Effector CD4-positive, alpha-beta T cell (primary cell): Measurements from ENCODE around the gene TENM4.

Source experiments
- DNase-seq: peaks from one replicate; pipeline ENCODE4 v3.0.0-alpha.2; 2020

TENM4 gene

DNA sequence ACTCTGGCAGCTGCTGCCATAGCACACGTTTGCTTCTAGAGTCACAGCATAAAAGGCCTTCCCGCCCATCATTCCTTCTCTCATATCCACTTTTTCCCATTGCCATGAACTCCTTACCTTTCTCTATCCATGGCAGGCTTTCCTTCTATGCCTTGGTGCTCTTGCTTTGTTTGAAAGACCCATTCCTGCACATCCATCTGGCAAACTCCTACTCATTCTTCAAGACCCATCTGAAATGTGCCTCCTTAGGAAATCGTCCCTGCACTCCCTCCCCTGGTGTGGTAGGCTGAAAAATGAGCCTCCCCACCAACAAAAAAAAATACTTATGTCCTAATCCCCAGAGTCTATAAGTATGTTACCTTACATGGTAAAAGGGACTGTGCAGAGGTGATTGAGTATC is 100.3 kb downstream of the TENM4 start:
- no peak for DNase-seq

DNA sequence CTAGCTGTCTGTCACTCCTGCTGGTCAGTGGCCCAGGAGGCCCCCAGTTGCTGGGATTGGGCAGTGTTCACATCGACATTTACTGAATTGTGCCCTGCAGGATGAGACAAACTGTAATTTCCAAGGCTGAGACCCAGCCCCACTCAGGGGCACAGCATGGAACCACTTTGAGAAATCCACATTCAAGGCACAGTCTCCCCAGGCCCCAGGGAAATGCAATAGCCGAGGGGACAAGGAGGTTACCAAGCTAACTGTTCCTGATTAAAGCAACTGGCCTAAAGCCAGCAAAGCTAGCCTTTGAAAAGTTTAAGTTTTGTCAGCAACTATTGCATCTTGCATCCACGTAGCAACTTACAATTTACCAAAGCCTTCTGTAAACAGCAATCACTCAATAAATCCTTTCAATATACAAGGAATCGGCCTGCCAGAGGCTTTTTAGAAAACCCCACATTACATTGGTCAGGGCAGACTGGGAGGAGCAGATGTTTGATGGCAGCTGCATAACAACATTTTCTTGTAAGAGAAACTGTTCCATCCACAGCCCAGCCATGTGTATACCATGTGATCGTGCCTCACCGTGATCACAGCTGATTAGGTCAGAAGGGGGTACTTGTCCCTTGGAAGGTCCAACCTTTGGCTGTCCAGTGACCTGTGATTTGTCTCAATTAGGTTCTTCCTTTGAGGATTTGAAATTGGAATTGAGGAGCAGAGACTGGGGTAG is 103.9 kb downstream of the TENM4 start:
- no peak for DNase-seq

DNA sequence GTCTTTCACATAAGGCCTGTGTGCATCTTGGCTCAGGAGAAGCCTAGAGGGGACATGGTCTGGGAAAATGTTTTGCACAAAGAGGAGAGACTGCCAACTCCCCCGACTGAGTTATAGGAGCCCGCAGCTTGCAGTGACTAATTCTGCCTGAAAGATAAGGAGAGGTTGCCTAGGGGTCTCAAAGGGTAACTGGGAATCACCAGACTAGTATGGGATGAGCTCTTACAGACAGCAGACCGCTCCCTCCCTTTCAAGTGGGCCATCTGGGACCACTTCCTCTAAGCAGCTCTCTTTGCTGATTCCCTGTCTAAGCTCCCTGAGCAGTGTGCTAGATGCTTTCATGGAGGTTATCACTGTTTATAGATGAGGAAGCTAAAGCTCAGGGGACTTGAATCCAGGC is 105.1 kb downstream of the TENM4 start:
- no peak for DNase-seq

DNA sequence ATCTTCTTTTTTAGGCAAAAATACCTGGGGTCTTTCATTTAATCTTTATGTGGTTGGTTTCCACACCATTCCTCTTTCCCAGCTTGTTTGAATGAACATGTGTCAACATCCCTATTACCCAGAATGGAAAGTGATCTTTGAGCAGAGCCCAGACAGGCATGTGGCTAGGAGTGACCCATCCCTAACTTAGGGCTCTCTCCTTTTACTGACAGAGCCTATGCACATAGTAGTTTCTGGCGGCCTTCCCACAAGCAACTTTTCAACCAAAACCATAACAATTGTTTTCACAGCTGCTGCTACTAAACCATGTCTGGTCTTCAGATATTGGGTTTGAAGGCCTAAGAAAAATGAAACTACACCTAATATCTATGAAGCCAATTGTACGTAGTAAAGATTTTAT is 107.5 kb downstream of the TENM4 start:
- no peak for DNase-seq

DNA sequence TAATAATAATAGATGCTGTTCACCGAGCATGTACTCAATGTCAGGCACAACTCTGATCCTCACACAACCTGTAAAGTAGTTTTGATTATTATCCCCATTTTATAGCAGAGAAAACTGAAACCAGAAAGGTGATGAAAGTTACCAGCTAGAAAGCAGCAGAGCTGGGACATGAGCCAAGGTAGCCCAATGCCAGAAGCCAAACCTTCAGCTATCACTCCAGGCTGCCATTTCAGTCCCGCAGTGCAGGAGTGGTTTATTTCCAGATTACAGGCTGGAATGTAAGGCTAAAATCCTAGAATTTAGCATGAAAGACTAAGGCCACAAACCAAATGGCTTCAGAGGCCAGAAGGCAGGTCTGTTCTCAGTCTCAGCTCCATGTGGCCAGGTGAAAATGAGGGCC is 108.8 kb downstream of the TENM4 start:
- no peak for DNase-seq

DNA sequence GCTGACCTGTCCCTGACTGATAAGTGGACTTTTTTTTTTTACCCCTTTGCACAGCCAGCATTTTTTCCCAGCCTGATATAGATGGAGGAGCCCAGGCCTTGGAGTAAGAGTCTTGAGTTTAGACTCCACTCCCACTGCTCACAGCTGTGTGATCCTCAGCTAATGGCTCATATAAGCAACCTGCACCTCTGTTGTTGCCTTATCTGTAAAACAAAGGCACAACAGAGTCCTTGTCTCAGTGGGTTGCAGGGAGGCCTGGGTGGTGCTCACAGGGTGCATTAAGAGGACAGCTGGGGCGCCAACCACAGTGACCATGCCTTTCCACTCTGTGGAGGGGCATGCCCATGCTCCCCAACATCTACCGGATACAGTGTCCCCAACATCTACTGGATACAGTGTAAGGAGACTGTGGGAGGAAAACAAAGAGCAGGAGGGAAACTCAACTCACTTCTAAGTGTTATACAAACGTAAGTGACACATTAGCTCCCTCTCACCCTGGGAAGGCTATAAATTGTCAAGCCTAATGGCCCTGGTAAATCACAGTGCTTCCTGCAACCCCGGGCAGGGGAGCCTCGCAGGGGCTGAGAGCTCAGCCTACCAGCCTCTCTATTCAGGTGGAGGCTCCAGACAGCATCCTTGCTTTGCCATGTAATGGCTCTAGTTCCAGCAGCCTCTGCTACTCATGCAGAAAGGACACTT is 109.5 kb downstream of the TENM4 start:
- no peak for DNase-seq

DNA sequence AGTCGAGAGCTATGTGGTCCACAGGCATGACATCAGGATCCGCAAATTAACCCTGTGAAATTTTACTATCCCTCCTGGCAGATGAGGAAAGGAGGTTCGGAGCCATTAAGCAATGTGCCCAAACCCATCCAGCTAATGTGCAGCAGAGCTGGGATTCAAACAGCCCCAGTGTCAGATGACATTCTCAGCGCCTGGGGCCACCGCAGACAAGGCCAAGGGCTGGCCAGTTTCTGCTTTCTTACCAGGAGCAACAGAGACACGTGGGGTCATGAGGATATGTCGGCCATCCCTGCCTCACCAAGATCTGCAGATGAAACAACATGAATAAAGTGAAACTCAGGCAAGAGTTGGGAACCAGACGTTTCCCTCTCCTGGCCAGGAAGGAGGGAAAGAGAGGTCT is 110.2 kb downstream of the TENM4 start:
- DNase-seq, result no peak

DNA sequence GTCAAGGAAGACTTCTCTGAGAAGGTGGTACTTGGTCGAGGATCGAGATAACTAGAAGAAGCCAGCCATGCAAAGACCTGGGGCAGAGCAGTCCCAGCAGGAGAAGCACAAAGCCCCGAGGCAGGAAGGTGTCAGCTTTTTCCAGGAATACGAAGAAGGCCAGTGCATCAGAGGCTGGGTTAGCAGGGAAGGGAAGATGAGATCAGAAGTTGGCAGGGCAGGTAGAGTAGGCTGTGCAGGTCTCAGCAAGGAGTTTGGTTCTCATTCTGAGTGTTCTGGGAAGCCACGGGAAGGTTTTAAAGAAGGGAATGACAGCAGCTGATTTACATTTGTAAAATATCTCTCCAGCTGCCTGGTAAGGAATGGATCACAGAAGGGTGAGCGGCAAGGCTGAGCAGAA is 111.3 kb downstream of the TENM4 start:
- no peak for DNase-seq

DNA sequence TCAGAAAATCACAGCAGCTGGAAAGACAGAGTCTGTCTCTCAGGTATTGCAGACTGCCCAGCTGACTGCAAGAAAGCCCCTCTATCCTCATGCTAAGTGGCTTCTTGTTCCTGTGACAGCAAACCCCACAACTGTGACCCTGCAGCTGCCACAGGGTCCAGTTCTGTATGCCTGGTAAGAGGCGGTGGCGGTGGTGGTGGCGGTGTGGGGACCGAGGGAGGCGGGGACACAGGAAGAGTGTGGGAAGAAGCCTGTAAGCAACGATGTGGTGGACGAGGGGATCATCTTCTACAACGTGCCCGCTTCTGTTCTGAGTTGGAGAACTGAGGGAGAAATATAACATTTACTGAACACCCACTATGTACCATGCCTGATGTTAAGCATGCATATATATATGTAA is 112.4 kb downstream of the TENM4 start:
- DNase-seq, result no peak

DNA sequence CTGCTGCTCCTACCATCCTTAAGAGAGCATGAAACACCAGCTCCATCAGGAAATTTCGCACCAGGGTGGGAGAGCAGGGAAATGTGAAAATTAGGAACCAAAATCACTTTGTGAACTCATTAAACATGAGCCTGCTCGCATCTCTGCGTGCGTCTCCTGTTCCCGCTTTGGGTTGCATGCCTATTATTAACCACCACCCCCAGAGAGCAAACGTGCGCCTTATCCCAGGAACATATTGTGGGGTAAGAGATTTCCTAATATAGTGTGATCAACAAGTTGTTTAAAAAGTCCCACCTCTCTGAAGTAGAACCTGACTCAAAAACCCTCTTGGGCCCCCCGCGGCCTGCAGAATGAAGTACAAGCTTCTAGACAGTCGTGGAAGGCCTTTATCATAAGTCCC is 115.0 kb downstream of the TENM4 start:
- no peak for DNase-seq

DNA sequence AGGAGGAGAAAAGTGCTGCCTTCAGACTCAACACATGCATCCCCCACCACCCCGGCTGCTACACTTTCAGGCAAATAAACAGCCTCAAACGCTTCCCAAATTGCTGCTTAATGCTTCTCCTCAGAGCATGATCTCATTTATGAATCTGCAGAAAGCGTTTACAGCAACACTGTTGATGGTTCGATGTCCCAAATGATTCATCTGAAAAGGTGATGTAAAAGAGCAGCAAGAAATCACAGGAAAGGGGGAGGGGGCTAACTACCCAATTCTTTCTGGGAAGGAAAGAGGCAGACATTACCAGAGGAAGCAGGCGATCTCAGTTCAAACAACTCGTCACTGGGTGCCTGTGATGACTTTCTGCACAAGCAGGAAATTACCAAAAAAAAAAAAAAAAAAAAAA is 119.6 kb downstream of the TENM4 start:
- DNase-seq, result no peak

DNA sequence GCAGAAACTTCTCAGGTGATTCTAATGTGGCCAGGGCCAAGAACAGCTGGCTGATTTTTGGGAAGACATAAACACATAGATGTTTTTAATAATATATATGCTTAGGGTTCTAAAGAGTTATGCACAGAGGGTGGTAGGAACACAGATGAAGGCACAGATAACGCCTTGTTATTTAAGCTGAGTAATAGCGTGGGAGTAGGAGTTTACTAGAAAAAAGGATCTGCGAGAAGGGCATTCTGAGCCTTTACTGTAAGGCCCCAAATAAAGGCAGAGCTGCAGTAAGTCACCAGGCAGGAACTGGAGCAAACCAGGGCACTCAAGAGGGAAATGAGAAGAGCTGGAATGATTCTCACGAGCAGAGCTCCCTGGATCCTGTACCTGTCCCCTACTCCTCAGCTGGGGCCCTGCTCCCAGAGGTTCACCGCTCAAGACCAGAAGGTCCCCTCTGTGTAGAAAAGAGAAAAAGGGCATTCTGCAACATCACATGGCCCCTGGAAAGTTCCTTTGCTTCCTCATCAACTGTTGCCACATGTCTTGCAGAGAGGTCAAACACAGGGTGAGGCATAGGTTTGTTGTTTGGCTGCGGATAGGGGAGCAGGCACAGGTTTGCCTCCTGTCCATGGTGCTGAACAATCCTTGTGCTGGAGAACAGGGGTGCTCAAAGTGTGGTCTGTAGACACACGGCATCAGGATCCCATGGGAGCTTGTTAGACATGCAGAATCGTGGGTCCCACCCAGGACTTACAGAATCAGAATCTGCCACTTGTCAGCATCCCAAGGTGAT is 125.7 kb downstream of the TENM4 start:
- DNase-seq, result no peak

DNA sequence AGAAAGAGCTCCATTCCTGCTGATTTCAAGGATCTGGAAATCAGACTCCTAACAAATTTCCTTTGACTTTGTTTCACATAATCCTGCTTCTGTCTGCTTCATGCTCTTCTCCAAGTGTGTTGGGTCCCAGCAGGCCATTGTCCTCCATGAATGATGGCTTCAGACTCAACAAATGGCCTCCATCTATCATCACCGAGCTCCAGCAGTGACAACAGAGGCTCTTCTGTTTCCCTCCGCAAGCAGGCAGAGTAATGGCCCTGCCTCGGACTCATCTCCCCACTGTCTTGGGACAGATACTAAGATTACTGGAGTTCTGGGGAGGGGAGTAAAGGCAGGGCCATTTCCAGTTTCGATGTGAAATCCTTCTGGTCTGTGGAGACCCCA is 127.3 kb downstream of the TENM4 start:
- no peak for DNase-seq

DNA sequence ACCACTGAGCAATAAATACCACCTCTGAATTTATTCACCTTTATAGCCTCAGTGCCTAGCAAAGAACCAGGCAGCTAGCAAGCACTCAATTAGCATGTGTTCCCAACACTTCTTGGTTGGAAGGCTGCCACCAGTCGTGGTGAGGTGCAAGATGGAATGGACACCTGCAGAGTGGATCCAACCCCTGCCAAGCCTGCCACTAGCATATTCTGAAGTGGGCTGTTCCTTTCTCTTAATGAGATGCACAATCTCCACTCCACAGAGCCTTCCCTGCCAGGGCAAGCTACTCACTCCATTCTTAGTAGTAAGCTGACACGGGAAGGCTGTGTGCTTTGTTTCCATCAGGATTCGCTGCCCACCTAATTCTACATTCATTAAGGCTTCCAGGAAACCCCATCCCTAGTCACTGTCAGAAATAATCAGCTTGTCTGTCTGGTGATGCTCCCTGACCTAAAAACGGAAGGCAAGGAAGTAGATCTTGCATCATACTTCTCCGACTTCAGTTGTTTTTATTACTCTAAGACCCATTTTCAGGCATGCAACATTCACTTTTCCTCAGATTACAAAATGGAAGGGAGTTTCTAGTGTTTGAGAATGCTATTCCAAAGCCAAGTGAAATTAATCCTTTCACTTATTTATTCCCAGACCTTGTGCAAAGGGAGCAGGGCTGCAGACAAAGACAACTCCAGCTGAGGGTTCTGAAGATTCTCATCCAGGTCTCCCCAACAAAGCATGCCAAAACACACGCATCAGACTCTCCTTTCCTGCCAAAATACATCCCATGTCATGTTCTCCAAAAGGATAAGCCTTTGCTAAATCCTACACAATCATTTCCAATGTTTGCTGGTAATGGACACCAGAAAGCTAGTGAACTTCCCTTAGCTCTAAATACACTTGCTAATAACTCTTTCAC is 128.0 kb downstream of the TENM4 start:
- no peak for DNase-seq

DNA sequence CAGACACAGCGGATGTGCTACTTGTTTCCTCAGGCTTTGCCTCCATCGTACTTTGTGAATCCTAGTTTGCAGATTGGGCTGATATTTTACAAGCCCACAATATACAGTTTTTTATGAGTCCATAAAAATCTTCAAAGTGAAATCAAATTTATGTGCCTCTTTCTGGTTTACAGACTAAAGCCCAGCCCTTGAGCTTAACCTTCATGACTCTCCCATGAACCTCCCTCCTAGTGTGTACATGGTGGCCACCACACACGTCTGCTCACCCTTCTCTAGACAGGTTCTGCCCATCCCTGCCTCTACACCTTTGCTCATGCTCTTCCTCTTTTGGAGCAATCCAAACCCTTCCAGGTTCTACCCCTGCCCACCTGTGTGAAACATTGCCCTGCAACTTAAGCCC is 129.4 kb downstream of the TENM4 start:
- no peak for DNase-seq

DNA sequence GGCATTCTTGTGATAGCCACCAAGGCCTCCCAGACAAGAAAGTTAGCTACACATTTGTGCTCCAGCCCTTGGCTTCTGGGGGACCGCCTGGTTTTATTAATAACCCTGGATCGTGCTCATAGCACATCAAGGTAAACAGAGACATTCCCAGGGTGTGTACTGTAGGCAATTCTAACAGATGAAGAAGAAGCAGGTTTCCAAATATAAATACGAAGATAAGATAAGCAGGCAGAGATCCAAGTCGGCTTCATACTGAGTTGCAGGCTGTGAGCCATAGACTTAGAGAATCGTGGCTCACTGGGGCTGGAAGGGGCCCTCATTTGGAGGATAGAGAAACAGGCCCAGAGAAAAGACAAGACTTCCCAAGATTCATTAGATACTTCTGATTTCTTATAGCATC is 131.4 kb downstream of the TENM4 start:
- DNase-seq, result no peak

DNA sequence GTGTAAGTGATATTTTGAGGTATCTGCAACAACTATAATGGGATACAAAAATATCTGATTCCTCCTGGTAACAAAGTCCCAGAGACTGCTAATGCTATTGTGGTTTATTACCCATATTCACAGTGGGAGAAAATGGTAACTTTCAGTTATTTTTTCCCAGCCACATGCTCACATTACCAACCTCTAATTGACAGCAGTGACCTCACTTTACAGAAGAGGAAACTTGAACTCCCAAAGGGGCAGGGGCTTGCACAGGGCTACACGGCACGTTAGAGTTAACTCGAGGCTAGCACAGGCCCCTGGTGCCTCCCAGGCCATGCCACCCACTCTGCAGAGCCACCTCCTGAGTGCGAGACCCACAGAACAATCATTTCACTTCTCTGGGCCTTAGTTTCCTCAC is 132.4 kb downstream of the TENM4 start:
- DNase-seq, result no peak

DNA sequence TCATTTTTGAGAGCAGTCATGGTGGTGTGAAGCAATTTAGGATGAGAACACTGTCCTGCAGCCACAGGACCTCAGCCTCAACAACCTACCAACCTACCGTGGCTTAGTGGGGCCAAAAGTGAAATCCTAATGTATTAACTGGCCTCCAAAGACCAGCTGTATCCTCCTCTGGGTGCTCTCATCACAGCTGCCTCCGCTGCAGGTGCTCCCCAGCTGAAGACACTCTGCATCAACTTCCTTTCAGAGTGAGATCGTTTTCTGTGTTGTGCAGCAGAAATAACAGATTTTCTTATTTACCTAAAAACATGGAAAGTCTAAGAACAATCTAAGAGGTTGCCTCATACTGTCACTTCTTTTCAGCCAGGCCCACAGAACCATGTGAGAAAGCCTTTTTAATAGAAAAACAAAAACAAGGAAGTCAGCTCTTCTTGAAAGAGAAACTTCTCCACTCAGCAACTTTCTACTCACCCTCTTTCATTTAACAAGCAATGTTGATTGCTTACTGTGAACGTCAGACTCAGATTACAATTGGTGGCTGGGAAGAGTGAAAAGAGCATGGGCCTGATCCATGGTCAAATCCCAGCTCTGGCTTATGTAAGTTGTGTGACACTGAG is 136.1 kb downstream of the TENM4 start:
- DNase-seq, result no peak

DNA sequence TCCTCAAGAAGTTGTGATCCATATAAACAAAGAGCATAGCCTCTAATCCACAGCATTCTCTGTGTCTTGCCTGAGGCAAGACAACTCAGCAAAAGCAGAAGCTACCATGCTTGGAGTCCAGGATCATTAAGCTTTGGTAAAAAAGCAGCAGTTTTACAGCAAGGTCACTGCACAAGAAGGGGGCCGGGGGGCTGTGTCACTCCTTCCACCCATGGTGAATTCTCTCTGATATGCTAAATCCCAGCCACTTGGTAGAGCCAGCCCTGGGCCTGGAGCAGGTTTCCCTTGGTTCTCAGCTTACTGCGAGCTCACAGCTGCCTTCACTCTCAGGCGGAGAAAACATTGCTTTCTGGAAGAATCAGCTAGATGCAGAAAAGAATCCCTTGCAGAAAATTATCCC is 144.7 kb downstream of the TENM4 start:
- DNase-seq, result no peak

DNA sequence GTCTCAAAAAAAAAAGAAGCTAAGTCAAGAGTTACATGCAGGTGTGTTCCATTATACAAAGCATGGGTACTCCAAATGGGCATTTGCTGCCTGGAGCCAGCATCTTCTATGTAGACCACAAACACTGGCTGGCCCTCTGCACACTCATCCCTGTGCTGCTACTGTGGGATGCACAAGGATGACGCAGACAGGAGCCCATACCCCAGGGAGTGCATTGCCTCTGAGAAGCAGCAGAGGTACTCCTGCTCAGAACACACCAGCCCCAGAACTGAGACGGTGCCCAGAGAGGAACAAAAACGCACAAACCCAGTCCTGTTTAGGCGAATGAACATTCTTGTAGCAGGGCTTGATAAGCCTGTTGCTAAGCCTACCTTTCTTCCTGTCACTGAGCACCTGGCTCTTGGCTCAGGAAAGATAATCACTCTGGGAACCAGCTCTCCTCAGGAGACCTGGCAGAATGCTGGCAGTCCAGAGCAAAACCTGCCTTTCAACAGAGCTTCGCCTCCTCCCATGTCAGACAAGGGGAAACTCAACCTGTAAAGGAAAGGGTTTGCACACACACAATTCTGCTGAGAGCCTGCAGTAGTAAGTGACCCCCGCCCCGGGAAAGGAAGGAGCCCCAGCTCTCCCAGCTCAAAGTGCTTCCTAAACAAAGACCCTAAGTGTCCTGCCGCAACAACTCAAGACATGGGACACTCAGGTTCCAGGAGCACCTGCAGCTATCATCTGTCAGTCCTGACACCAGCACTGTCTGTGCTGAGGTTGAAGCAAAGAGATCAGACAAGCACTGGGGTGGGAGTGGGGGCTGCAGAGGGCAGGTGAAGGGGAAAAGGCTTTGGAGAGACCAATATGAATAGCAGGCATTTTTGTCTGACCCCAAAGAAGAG is 145.7 kb downstream of the TENM4 start:
- no peak for DNase-seq

DNA sequence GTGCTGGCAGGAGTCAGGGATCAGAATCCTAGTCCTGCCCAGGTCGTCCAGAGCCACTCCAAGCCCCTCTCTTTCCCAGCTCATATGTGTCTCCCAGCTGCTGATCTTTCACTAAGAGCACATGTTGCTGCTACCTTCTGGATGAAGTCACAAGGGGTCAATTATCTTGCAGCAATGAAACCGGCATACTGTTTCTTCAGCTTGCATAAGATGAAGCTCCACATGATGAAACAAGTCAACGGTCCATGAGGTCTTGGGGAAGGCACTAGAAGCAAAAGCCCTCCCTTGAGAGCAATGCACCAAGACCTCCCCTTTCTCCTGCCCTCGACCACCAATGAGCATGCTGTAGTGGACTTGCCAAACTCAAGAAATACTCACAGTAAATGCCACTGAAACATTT is 148.9 kb downstream of the TENM4 start:
- no peak for DNase-seq
